AG09309 (cell line): ENCODE data around the gene LSM10.

ENCODE experiments used
- DNase-seq: peaks from one replicate; pipeline ENCODE4 v3.0.0-alpha.2; 2010; ENCODE audit warnings: low read depth
- H3K4me3 ChIP-seq: 2 replicates; pipeline ENCODE4 v1.5.1; 2011; ENCODE audit warnings: mild to moderate bottlenecking, low read depth, low read length, moderate library complexity; ENCODE audit not compliant: control insufficient read depth
- CTCF ChIP-seq: IDR thresholded peaks from 2 replicates; pipeline ENCODE4 v1.5.1; 2011; ENCODE audit warnings: mild to moderate bottlenecking, low read depth, low read length, inconsistent platforms; ENCODE audit not compliant: insufficient read depth, control insufficient read depth; ENCODE audit errors: missing control alignments

Gene LSM10

DNA sequence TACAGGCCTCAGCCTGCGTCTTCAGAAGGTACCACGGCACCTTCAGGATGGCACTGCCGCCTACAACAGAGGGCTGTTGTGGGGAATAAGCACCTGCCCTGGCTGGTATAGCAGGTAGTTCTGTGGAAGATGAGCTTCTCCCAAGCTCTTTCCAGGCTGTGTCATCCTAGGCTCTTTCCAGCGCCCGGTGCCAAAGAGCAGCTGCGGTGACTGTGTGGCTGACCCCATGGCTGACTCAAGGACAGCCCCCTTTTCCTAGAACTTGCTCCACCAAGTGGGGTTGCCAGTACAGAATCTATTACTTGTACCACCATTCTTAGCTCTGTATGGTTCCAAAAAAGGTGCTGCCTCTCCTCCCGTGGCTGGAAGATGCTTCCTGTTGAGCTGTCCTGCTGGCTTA is 52.4 kb downstream of the LSM10 start:
- no peak for TF ChIP-seq CTCF
- no peak overlapping the region for H3K4me3 ChIP-seq
- DNase-seq: no peak

GRCh38 chr1:36344395-36344680 is 53.4 kb downstream of the LSM10 start:
- H3K4me3 ChIP-seq: no peak overlapping the region
- no peak for TF ChIP-seq CTCF
- DNase-seq: no peak

- no peak for DNase-seq
- TF ChIP-seq CTCF: no peak
- H3K4me3 ChIP-seq: no peak overlapping the region
Measured at GRCh38 chr1:36343651-36344394, 53.9 kb downstream of the LSM10 start.
